IMR-90 (cell line): Measurements from ENCODE around the gene CDC42SE1. TPM values are rescaled to one million over a fixed set of nuclear protein-coding genes. Genes with fewer than 3 reads are reported as not detected.

Experiments
- ATAC-seq: fragments of 200-7000 bp; cut with Tn5 transposase; 2 replicates; pipeline ENCODE4 v1.9.1; 2020; ENCODE audit warnings: low read depth, mild to moderate bottlenecking, moderate library complexity
- BruUV-seq: library from RNA; stranded (reverse); fragments of 400-500 nt; replicated peaks from 2 replicates; lab custom pipeline; 2021; lab: Mats Ljungman, UMichigan
- CTCF ChIA-PET: fragments of 300-600 bp; formaldehyde crosslinking; extraction: SDS; loops from one replicate; lab custom pipeline; 2021; ENCODE audit warnings: antibody characterized with exemption; lab: Yijun Ruan, JAX
- POLR2A ChIA-PET: fragments of 300-600 bp; sonication (Branson Sonifier 250); formaldehyde crosslinking; loops from one replicate; lab custom pipeline; 2022; ENCODE audit warnings: antibody characterized with exemption; ENCODE audit not compliant: unreplicated experiment; lab: Charles Lee
- DNase-seq: peaks from one replicate; pipeline ENCODE4 v3.0.0; 2013
- H2AFZ ChIP-seq: replicated peaks from 2 replicates; pipeline ENCODE3; 2013; ENCODE audit warnings: low read length, mild to moderate bottlenecking; ENCODE audit not compliant: poor library complexity
- H2AK5ac ChIP-seq: 2 replicates; pipeline ENCODE4 v1.6.1; 2013; ENCODE audit warnings: low read depth, low read length, inconsistent platforms
- H2AK9ac ChIP-seq: replicated peaks from 2 replicates; pipeline ENCODE3; 2013; ENCODE audit warnings: mild to moderate bottlenecking, low read depth, low read length, moderate library complexity; ENCODE audit not compliant: poor library complexity
- H2BK120ac ChIP-seq: 2 replicates; pipeline ENCODE4 v1.6.1; 2013; ENCODE audit warnings: low read depth, low read length, inconsistent platforms
- H2BK15ac ChIP-seq: 3 replicates; pipeline ENCODE4 v1.6.1; 2013; ENCODE audit warnings: low read depth, low read length, inconsistent platforms
- H2BK20ac ChIP-seq: 2 replicates; pipeline ENCODE4 v1.6.1; 2013; ENCODE audit warnings: low read depth, mild to moderate bottlenecking, inconsistent platforms, low read length, moderate library complexity
- H2BK5ac ChIP-seq: 2 replicates; pipeline ENCODE4 v1.6.1; 2013; ENCODE audit warnings: mild to moderate bottlenecking, low read depth, low read length, inconsistent platforms; ENCODE audit not compliant: poor library complexity, severe bottlenecking
- H3K14ac ChIP-seq: replicated peaks from 2 replicates; pipeline ENCODE4 v1.6.1; 2013; ENCODE audit warnings: low read depth, low read length, inconsistent platforms
- H3K18ac ChIP-seq: 2 replicates; pipeline ENCODE4 v1.6.1; 2013; ENCODE audit warnings: low read depth, low read length, control low read depth
- H3K23ac ChIP-seq: 2 replicates; pipeline ENCODE4 v1.6.1; 2013; ENCODE audit warnings: low read depth, low read length, inconsistent platforms
- H3K27ac ChIP-seq: 2 replicates; pipeline ENCODE4 v1.5.1; 2013; ENCODE audit warnings: mild to moderate bottlenecking, control low read depth, low read length; ENCODE audit not compliant: insufficient read depth
- H3K27me3 ChIP-seq: 2 replicates; pipeline ENCODE4 v1.6.1; 2013; ENCODE audit warnings: low read length; ENCODE audit not compliant: control insufficient read depth, insufficient read depth
- H3K36me3 ChIP-seq: 2 replicates; pipeline ENCODE4 v1.6.1; 2013; ENCODE audit warnings: low read length, mixed read lengths; ENCODE audit not compliant: control insufficient read depth, insufficient read depth
- H3K4ac ChIP-seq: 2 replicates; pipeline ENCODE4 v1.6.1; 2013; ENCODE audit warnings: low read depth, low read length, inconsistent platforms
- H3K4me1 ChIP-seq: 2 replicates; pipeline ENCODE4 v1.6.1; 2013; ENCODE audit warnings: low read length, mixed read lengths; ENCODE audit not compliant: control insufficient read depth, insufficient read depth
- H3K4me2 ChIP-seq: 2 replicates; pipeline ENCODE4 v1.6.1; 2013; ENCODE audit warnings: low read depth, mild to moderate bottlenecking, control low read depth, low read length, moderate library complexity
- H3K4me3 ChIP-seq: 2 replicates; pipeline ENCODE4 v1.5.1; 2013; ENCODE audit warnings: low read depth, mild to moderate bottlenecking, control low read depth, low read length, moderate library complexity; ENCODE audit not compliant: insufficient read depth
- H3K56ac ChIP-seq: 2 replicates; pipeline ENCODE4 v1.6.1; 2013; ENCODE audit warnings: low read length, inconsistent platforms; ENCODE audit not compliant: insufficient read depth; ENCODE audit errors: extremely low read depth
- H3K79me1 ChIP-seq, 2 experiments: 2 replicates each; pipeline ENCODE4 v1.6.1; 2013; ENCODE audit warnings: low read length in 2 of 2, inconsistent platforms in 1 of 2, low read depth in 1 of 2
- H3K9ac ChIP-seq: 2 replicates; pipeline ENCODE4 v1.6.1; 2013; ENCODE audit warnings: low read depth, low read length, control low read depth
- H3K9me1 ChIP-seq: 2 replicates; pipeline ENCODE4 v1.6.1; 2013; ENCODE audit warnings: low read length, inconsistent platforms; ENCODE audit not compliant: insufficient read depth
- H3K9me3 ChIP-seq: 2 replicates; pipeline ENCODE4 v1.6.1; 2013; ENCODE audit warnings: low read length; ENCODE audit not compliant: control insufficient read depth, insufficient read depth
- H4K20me1 ChIP-seq: 2 replicates; pipeline ENCODE4 v1.6.1; 2013; ENCODE audit warnings: low read length, inconsistent platforms; ENCODE audit not compliant: insufficient read depth
- H4K5ac ChIP-seq: 2 replicates; pipeline ENCODE4 v1.6.1; 2013; ENCODE audit warnings: mild to moderate bottlenecking, low read depth, low read length, control low read depth
- H4K8ac ChIP-seq, 2 experiments: 2 replicates each; pipeline ENCODE4 v1.6.1; 2013; ENCODE audit warnings: low read depth in 2 of 2, low read length in 2 of 2, control low read depth in 1 of 2, inconsistent platforms in 1 of 2
- H4K91ac ChIP-seq: 2 replicates; pipeline ENCODE4 v1.6.1; 2013; ENCODE audit warnings: low read depth, low read length, inconsistent platforms; ENCODE audit not compliant: insufficient read depth
- BHLHE40 ChIP-seq: fragments of 150-350 bp; IDR thresholded peaks from 2 replicates; pipeline ENCODE4 v1.6.1; 2016; ENCODE audit warnings: mild to moderate bottlenecking, low read depth, low read length
- FOS ChIP-seq: fragments of 150-350 bp; IDR thresholded peaks from 2 replicates; pipeline ENCODE4 v1.6.1; 2016; ENCODE audit warnings: low read depth, low read length
- MAZ ChIP-seq: IDR thresholded peaks from 2 replicates; pipeline ENCODE4 v1.6.1; 2012; ENCODE audit warnings: low read depth, mild to moderate bottlenecking, low read length, improper control_type of control experiment, moderate library complexity, borderline replicate concordance
- MXI1 ChIP-seq: IDR thresholded peaks from 2 replicates; pipeline ENCODE4 v1.6.1; 2012; ENCODE audit warnings: low read depth, mild to moderate bottlenecking, low read length, moderate library complexity, borderline replicate concordance
- POLR2A ChIP-seq: IDR thresholded peaks from 2 replicates; pipeline ENCODE4 v1.6.1; 2012; ENCODE audit warnings: mild to moderate bottlenecking, low read depth, low read length
- RCOR1 ChIP-seq: IDR thresholded peaks from 2 replicates; pipeline ENCODE4 v1.6.1; 2012; ENCODE audit warnings: mild to moderate bottlenecking, low read length, improper control_type of control experiment; ENCODE audit not compliant: insufficient replicate concordance
- RFX5 ChIP-seq: IDR thresholded peaks from 2 replicates; pipeline ENCODE4 v1.8.0; 2012; ENCODE audit warnings: low read depth, mild to moderate bottlenecking, low read length, moderate library complexity
- SMC3 ChIP-seq: fragments of 150-350 bp; IDR thresholded peaks from 2 replicates; pipeline ENCODE4 v1.6.1; 2016; ENCODE audit warnings: low read depth, mild to moderate bottlenecking, antibody characterized with exemption, low read length, moderate library complexity
- WGBS, 2 experiments: methylation state at CpG; one replicate each; pipeline versions ENCODE4 v1.1.5 to v1.1.7; 2013; ENCODE audit warnings: missing lambda C conversion rate in 2 of 2; ENCODE audit not compliant: insufficient read length in 1 of 2; ENCODE audit errors: extremely low coverage in 2 of 2; 5-methylcytosine and 5-hydroxymethylcytosine counted together
- dilution Hi-C: fragments of 300-500 bp; cut with HindIII; formaldehyde crosslinking; loops from one replicate; pipeline ENCODE4 v1.14.3; 2018; ENCODE audit warnings: low sequenced_read_pairs; ENCODE audit not compliant: unreplicated experiment
- in situ Hi-C: fragments of 300-500 bp; cut with MboI; formaldehyde crosslinking; loops from 3 replicates; pipeline ENCODE4 v1.14.3; 2019; ENCODE audit warnings: low sequenced_read_pairs, inconsistent platforms, mixed read lengths
- intact Hi-C: fragments of 100-400 bp; cut with micrococcal nuclease; formaldehyde crosslinking; loops from 2 replicates; pipeline ENCODE4 v1.10.0; 2022
- polyA plus RNA-seq, 3 experiments: library from polyadenylated mRNA; depleted of rRNA; stranded (reverse); fragments of >200 nt; gene quantifications; 2 replicates each; pipeline ENCODE4 v1.2.3, GENCODE V29; 2012; ENCODE audit warnings: low replicate concordance in 1 of 3
- total RNA-seq: library from RNA; depleted of rRNA; stranded (reverse); fragments of >200 nt; gene quantifications from 2 replicates; pipeline ENCODE4 v1.2.3, GENCODE V29; 2012
- TF ChIP-seq, protein P1 (sequence below): fragments of 150-350 bp; IDR thresholded peaks from 2 replicates; pipeline ENCODE4 v1.6.1; 2016; ENCODE audit warnings: low read depth, mild to moderate bottlenecking, low read length, moderate library complexity, borderline replicate concordance
- TF ChIP-seq, protein P2 (sequence below): fragments of 150-350 bp; IDR thresholded peaks from 2 replicates; pipeline ENCODE4 v1.6.1; 2017; ENCODE audit warnings: mild to moderate bottlenecking, antibody characterized with exemption, low read length, low read depth

Gene CDC42SE1
- total and polyA plus RNA-seq, 2 of the 4 experiments (the other 2 are of a cell fraction), result 47.0 to 58.5 TPM

DNA sequence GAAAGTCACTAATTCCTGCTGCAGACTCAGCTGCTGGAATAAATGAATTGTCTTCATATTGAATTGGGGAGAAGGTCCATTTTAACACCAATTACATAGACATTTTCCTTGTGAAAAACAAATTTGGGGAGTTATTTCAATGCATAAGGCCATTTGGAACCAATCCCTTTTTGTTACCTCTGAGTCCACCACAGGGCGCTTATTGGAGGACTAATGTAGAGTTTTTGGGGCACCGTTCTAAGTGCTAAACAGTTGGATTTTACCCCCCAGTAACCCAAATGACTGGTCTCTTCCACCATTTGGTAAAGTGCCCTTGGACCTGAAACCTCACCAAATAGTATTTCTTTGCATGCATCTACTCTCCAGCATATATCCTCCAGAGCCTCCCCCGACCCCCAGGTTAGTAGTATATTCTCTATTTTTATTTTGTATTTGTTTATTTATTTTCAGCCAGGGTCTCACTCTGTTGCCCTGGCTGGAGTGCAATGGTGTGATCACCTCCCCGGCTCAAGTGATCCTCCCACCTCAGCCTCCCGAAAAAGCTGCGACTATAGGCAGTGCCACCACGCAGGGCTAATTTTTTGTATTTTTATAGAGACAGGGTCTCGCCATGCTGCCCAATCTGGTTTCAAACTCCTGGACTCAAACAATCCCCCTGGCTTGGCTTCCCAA lies 49.6 kb downstream of the CDC42SE1 start:
- Histone ChIP-seq H3K18ac (no peak overlapping the region), H3K14ac (no peak overlapping the region), H3K9me1 (peaks cover 11% of the 10 kb centered on the region), H3K4ac (no peak overlapping the region), H2BK120ac (no peak overlapping the region), H4K20me1 (no peaks in the 10 kb centered on the region), H3K9ac (no peak overlapping the region), H3K27me3 (no peaks in the 10 kb centered on the region), H2AK9ac (no peak overlapping the region), H3K27ac (no peak overlapping the region), H4K5ac (no peak overlapping the region), H3K23ac (no peak overlapping the region), H2AK5ac (no peak overlapping the region), H3K9me3 (no peaks in the 10 kb centered on the region), H3K4me1 (peaks cover 5% of the 10 kb centered on the region; the same call in 1 of the 2 replicates), H3K79me1 (peaks cover 16 to 52% of the 10 kb centered on the region in 2 experiments), H3K4me3 (no peak overlapping the region), H3K4me2 (peak overlapping the region; percentile 81; the same call in 1 of the 2 replicates), H2AFZ (no peak overlapping the region), H4K8ac (no peak overlapping the region), H2BK20ac (no peak overlapping the region), H3K56ac (no peak overlapping the region), H2BK15ac (no peak overlapping the region; the same call in 2 of the 3 replicates), H2BK5ac (peak overlapping the region; percentile 3), H4K91ac (no peak overlapping the region), H3K36me3 (no peaks in the 10 kb centered on the region)
- in situ Hi-C loops, result no loop called here
- no peak for ATAC-seq
- BruUV-seq, result no TSS peak
- TF ChIP-seq MXI1 (no peak), POLR2A (no peak), MAZ (no peak), BHLHE40 (no peak), RCOR1 (no peak), FOS (no peak), RFX5 (no peak), SMC3 (no peak)
- TF ChIP-seq, protein P1, sequence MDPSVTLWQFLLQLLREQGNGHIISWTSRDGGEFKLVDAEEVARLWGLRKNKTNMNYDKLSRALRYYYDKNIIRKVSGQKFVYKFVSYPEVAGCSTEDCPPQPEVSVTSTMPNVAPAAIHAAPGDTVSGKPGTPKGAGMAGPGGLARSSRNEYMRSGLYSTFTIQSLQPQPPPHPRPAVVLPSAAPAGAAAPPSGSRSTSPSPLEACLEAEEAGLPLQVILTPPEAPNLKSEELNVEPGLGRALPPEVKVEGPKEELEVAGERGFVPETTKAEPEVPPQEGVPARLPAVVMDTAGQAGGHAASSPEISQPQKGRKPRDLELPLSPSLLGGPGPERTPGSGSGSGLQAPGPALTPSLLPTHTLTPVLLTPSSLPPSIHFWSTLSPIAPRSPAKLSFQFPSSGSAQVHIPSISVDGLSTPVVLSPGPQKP, result no peak
- TF ChIP-seq, protein P2, sequence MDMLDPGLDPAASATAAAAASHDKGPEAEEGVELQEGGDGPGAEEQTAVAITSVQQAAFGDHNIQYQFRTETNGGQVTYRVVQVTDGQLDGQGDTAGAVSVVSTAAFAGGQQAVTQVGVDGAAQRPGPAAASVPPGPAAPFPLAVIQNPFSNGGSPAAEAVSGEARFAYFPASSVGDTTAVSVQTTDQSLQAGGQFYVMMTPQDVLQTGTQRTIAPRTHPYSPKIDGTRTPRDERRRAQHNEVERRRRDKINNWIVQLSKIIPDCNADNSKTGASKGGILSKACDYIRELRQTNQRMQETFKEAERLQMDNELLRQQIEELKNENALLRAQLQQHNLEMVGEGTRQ, result no peak
- dilution Hi-C loops, result no loop called here
- no peak for DNase-seq
- WGBS, 2 experiments, result 83% methylated on average over 1 of the region's 8 CpGs; no CpG with 5 or more reads in 1 of the 2 experiments
- intact Hi-C loops, result loop anchor here (5.0 to 10.0 kb wide), 2 partner anchors 52 to 445 kb away; partner anchors contain the start of gene MLLT11
- CTCF ChIA-PET, result interaction anchor here (1.0 kb wide), 1 partner anchor 49 kb away, joined by 5 read pairs; the partner anchor contains the start of gene CDC42SE1
- POLR2A ChIA-PET, result no interaction called here
